ENCODE data around the gene PPP2R2C.

- no peak for TF ChIP-seq CTCF (conservative IDR thresholded peaks at IDR 0.05 in 1 of 2, IDR thresholded peaks at IDR 0.05 in 1 of 2; ENCODE audit: extremely low read depth in 1 of 2, insufficient read depth in 1 of 2, low read depth in 1 of 2, low read length in 2 of 2)
- TF ChIP-seq EZH2 (IDR thresholded peaks at IDR 0.05; ENCODE audit: borderline replicate concordance, low read length), result no peak
Observed at GRCh38 chr4:6349896-6350603, 122.4 kb downstream of the PPP2R2C start.

Measured in mammary epithelial cell (primary cell).